Endodermal cell (in vitro differentiated cells): Measurements from ENCODE around the gene TAB2. TPM values are rescaled to one million over a fixed set of nuclear protein-coding genes. Genes with fewer than 3 reads are reported as not detected.

ENCODE experiments used
- DNase-seq: peaks from one replicate; pipeline ENCODE4 v3.0.0-alpha.2; 2017
- H3K27ac ChIP-seq: 2 replicates; pipeline ENCODE4 v1.5.1; 2013; ENCODE audit warnings: mild to moderate bottlenecking, low read depth, low read length, moderate library complexity
- H3K27me3 ChIP-seq: 2 replicates; pipeline ENCODE4 v1.6.1; 2013; ENCODE audit warnings: mild to moderate bottlenecking, low read length, moderate library complexity; ENCODE audit not compliant: insufficient read depth, control insufficient read depth, poor library complexity, severe bottlenecking
- H3K36me3 ChIP-seq: 2 replicates; pipeline ENCODE4 v1.7.0; 2013; ENCODE audit warnings: mild to moderate bottlenecking, low read length, moderate library complexity; ENCODE audit not compliant: control insufficient read depth, insufficient read depth
- H3K4me1 ChIP-seq: one replicate; pipeline ENCODE4 v1.7.0; 2013; ENCODE audit warnings: low read length; ENCODE audit not compliant: control insufficient read depth, insufficient read depth
- H3K4me3 ChIP-seq: 2 replicates; pipeline ENCODE4 v1.5.1; 2013; ENCODE audit warnings: mild to moderate bottlenecking, low read length, moderate library complexity
- H3K9ac ChIP-seq: 2 replicates; pipeline ENCODE4 v1.6.1; 2013; ENCODE audit warnings: mild to moderate bottlenecking, low read length, moderate library complexity; ENCODE audit not compliant: poor library complexity, severe bottlenecking; ENCODE audit errors: extremely low read depth
- H3K9me3 ChIP-seq: 2 replicates; pipeline ENCODE4 v1.6.1; 2013; ENCODE audit warnings: mild to moderate bottlenecking, low read length, moderate library complexity; ENCODE audit not compliant: control insufficient read depth
- H3K27ac Mint-ChIP-seq: 2 replicates; pipeline ENCODE4 v1.8.0; 2020; ENCODE audit warnings: mixed read lengths
- H3K27me3 Mint-ChIP-seq: 2 replicates; pipeline ENCODE4 v1.8.0; 2021; ENCODE audit warnings: mild to moderate bottlenecking, mixed read lengths; ENCODE audit not compliant: insufficient read depth
- H3K36me3 Mint-ChIP-seq: 2 replicates; pipeline ENCODE4 v1.8.0; 2020; ENCODE audit warnings: low read depth, mixed read lengths
- H3K4me1 Mint-ChIP-seq: 2 replicates; pipeline ENCODE4 v1.8.0; 2020; ENCODE audit warnings: mixed read lengths
- H3K4me3 Mint-ChIP-seq: 2 replicates; pipeline ENCODE4 v1.8.0; 2020; ENCODE audit warnings: mild to moderate bottlenecking, moderate library complexity, mixed read lengths
- H3K9me3 Mint-ChIP-seq: 2 replicates; pipeline ENCODE4 v1.8.0; 2020; ENCODE audit warnings: mild to moderate bottlenecking, mixed read lengths
- CTCF ChIP-seq: fragments of 200-600 bp; sonication (generic); conservative IDR thresholded peaks from 2 replicates; pipeline ENCODE4 v1.5.0; 2021; ENCODE audit warnings: antibody characterized with exemption, mild to moderate bottlenecking
- WGBS, 2 experiments: methylation state at CpG; one replicate each; pipeline versions ENCODE4 v1.1.5 to v1.1.7; 2013; ENCODE audit warnings: missing lambda C conversion rate in 2 of 2, mixed read lengths in 1 of 2; ENCODE audit not compliant: insufficient coverage in 1 of 2, insufficient read length in 1 of 2; 5-methylcytosine and 5-hydroxymethylcytosine counted together
- total RNA-seq, 2 donors: library from RNA; stranded (reverse); fragmentation: NEBNext Ultra II Directional in 1 of 2; extraction: Animal tissue kit (Norgen Biotek cat#: 25700) in 1 of 2; gene quantifications; 2 replicates in 1 of 2; 3 replicates in 1 of 2; pipeline ENCODE4 v1.2.1, GENCODE V29; 2021

TAB2 gene
- total RNA-seq, 2 donors from 2014 or later, result 51.1 to 54.8 TPM

GRCh38 chr6:149383371-149383770, 65.9 kb downstream of the TAB2 start:
- no peaks in the 10 kb centered on the region for H3K9me3 Mint-ChIP-seq
- Histone ChIP-seq H3K4me3 (no peak overlapping the region), H3K36me3 (peaks cover 84% of the 10 kb centered on the region), H3K27ac (no peak overlapping the region), H3K27me3 (no peaks in the 10 kb centered on the region), H3K9me3 (no peaks in the 10 kb centered on the region), H3K4me1 (no peaks in the 10 kb centered on the region), H3K9ac (no peak overlapping the region)
- 86 to 95% methylated on average over 4 of the region's 4 CpGs for WGBS, 2 experiments
- TF ChIP-seq CTCF, result no peak
- H3K36me3 Mint-ChIP-seq, result peaks cover 54% of the 10 kb centered on the region
- H3K4me1 Mint-ChIP-seq, result no peaks in the 10 kb centered on the region
- H3K4me3 Mint-ChIP-seq, result no peak overlapping the region
- H3K27me3 Mint-ChIP-seq, result no peaks in the 10 kb centered on the region
- H3K27ac Mint-ChIP-seq, result no peak overlapping the region
- no peak for DNase-seq

DNA sequence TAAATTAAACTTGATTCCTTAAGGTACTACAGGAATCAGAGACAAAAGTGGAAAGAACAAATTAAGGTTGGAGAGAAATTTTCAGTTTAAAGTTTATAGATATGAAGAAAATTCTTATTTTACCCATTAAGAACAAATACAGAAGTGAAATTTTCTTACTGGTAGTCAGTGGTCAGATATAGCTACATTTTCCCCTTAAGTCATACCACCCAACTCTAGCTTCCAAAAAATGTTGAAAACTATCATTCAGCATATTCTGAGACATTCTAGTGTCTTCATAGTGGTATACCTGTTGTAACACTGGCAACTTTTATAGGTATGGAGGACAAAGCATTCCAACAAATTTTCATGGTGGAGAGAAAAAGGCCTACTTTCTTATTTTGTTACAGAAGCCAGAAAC, 67.0 kb downstream of the TAB2 start:
- no peak overlapping the region for H3K27ac Mint-ChIP-seq
- peaks cover 45% of the 10 kb centered on the region for H3K36me3 Mint-ChIP-seq
- DNase-seq, result no peak
- Histone ChIP-seq H3K36me3 (peaks cover 74% of the 10 kb centered on the region), H3K9me3 (no peaks in the 10 kb centered on the region), H3K27ac (no peak overlapping the region), H3K4me3 (no peak overlapping the region), H3K4me1 (no peaks in the 10 kb centered on the region), H3K9ac (no peak overlapping the region), H3K27me3 (no peaks in the 10 kb centered on the region)
- no peaks in the 10 kb centered on the region for H3K4me1 Mint-ChIP-seq
- H3K4me3 Mint-ChIP-seq, result no peak overlapping the region
- no peak for TF ChIP-seq CTCF
- no peaks in the 10 kb centered on the region for H3K9me3 Mint-ChIP-seq
- no peaks in the 10 kb centered on the region for H3K27me3 Mint-ChIP-seq

- Mint-ChIP-seq H3K27ac (no peak overlapping the region), H3K9me3 (no peaks in the 10 kb centered on the region), H3K4me3 (no peak overlapping the region), H3K4me1 (no peaks in the 10 kb centered on the region), H3K27me3 (no peaks in the 10 kb centered on the region), H3K36me3 (peaks cover 40% of the 10 kb centered on the region)
- no peak for TF ChIP-seq CTCF
- no peaks in the 10 kb centered on the region for H3K4me1 ChIP-seq
- H3K36me3 ChIP-seq, result peaks cover 69% of the 10 kb centered on the region
- no peak overlapping the region for H3K4me3 ChIP-seq
- 95% methylated on average over 2 to 3 of the region's 5 CpGs for WGBS, 2 experiments
- H3K9me3 ChIP-seq, result no peaks in the 10 kb centered on the region
- DNase-seq, result no peak
- H3K27me3 ChIP-seq, result no peaks in the 10 kb centered on the region
- no peak overlapping the region for H3K27ac ChIP-seq
- no peak overlapping the region for H3K9ac ChIP-seq
These were observed 68.6 kb downstream of the TAB2 start for GRCh38 chr6:149385998-149386646.
